Esophagus squamous epithelium (tissue), 5 donors: ENCODE results near the gene PARL. TPM values are rescaled to one million over a fixed set of nuclear protein-coding genes. Genes with fewer than 3 reads are reported as not detected.

Experiments
- DNase-seq: peaks from one replicate; lab custom pipeline; 2025; lab: John Stamatoyannopoulos, UW
- H3K27ac ChIP-seq, 4 donors: fragments of 200-600 bp; sonication (generic); one replicate each; pipeline ENCODE4 v1.5.1; 2016 to 2019; ENCODE audit warnings: mild to moderate bottlenecking in 1 of 4
- H3K27me3 ChIP-seq, 4 donors: fragments of 200-600 bp; sonication (generic); 1 replicate in 3 of 4; 2 replicates in 1 of 4; pipeline versions ENCODE4 v1.5.1 to v1.6.0; 2017 to 2021; ENCODE audit warnings: antibody characterized with exemption in 1 of 4
- H3K36me3 ChIP-seq, 3 donors: fragments of 200-600 bp; sonication (generic); one replicate each; pipeline ENCODE4 v1.5.1; 2016 to 2019
- H3K4me1 ChIP-seq, 3 donors: fragments of 200-600 bp; sonication (generic); one replicate each; pipeline ENCODE4 v1.5.1; 2017 to 2019
- H3K4me3 ChIP-seq, 4 donors: fragments of 200-600 bp; sonication (generic); 1 replicate in 3 of 4; 2 replicates in 1 of 4; pipeline ENCODE4 v1.5.1; 2016 to 2019; ENCODE audit warnings: mild to moderate bottlenecking in 2 of 4, moderate library complexity in 1 of 4
- H3K9me3 ChIP-seq, 3 donors: fragments of 200-600 bp; sonication (generic); one replicate each; pipeline ENCODE4 v1.5.1; 2016 to 2019
- CTCF ChIP-seq, 6 experiments: fragments of 450-650 bp in 4 of 6; fragments of 200-600 bp in 2 of 6; sonication (generic) in 2 of 6; IDR thresholded peaks; one replicate each; pipeline ENCODE4 v1.5.1; 2016 to 2019; ENCODE audit warnings: antibody characterized with exemption in 6 of 6, mild to moderate bottlenecking in 4 of 6, moderate library complexity in 4 of 6
- POLR2A ChIP-seq, 4 donors: fragments of 450-650 bp; IDR thresholded peaks; one replicate each; pipeline ENCODE4 v1.6.1; 2017; ENCODE audit warnings: antibody characterized with exemption in 4 of 4, mild to moderate bottlenecking in 4 of 4, moderate library complexity in 3 of 4
- WGBS, 2 donors: methylation state at CpG; one replicate each; pipeline ENCODE4 v1.1.5; 2018; 5-methylcytosine and 5-hydroxymethylcytosine counted together
- intact Hi-C: fragments of 100-400 bp; cut with DNase I; formaldehyde crosslinking; loops from one replicate; pipeline ENCODE4 v1.15.0; 2022
- total RNA-seq, 4 donors: library from RNA; depleted of rRNA; stranded (reverse); fragments of >200 nt; gene quantifications; one replicate each; pipeline ENCODE4 v1.1.0, GENCODE V29; 2016
- donor health status: DM: yes; HTN: yes; CAD: no.

Gene PARL
- total RNA-seq, 4 donors from 2014 or later, result 23.3 to 45.0 (median 39.7) TPM

DNA sequence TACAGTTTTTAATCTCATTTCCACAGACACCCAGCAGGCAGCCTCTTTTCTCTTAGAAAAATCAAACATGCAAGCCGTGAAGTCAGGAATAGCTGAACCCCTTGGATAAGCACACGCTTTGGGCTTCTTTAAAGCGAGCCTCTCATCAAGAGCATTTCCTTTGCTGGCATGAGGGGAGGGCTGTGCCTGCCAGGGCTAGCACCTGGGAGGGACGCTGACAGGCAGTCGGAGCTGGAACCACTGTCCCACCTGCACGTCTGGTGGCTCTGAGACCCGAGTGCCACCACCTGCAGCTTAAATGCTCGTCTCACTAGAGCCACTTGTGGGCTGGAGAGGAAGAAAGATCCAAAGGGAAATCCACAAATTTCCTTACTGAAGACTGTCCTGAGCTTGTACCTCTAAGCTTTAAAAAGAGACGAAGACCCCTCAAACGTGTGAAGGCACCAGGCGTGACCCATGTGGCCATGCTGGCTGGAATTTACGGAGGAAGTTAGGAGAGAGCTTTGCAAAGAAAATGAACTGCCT lies 68.7 kb downstream of the PARL start:
- Histone ChIP-seq H3K4me3 (no peak overlapping the region), H3K27me3 (no peaks in the 10 kb centered on the region), H3K9me3 (no peaks in the 10 kb centered on the region), H3K36me3 (peaks cover 0 to 24% (median 6%) of the 10 kb centered on the region in 3 donors), H3K4me1 (peaks cover 0 to 18% (median 3%) of the 10 kb centered on the region in 3 donors), H3K27ac (no peak overlapping the region)
- 85 to 90% methylated on average over 3 to 8 of the region's 12 CpGs for WGBS, 2 donors
- no peak for DNase-seq
- intact Hi-C loops, result no loop called here
- TF ChIP-seq CTCF (IDR thresholded peaks at IDR 0.05) (no peak), POLR2A (IDR thresholded peaks at IDR 0.05) (no peak)

DNA sequence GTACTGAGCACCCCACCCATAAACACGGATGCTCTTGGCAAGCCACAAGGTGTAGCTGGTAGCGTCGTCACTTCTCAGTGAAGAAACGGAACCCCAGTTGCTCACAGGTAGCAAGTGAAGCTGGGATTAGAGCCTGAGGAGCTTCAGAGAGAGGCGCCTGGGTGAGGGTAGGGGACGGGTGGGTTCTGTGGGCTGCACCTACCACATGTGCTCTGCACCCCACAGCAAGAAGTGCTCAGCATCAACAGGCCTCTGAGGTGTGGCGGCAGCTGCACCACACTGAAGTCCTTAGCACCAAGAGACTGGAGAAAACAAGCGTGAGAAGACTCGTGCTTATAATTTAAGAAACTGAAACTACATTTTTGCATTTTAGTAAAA lies 69.1 kb downstream of the PARL start:
- WGBS, 2 donors, result 75 to 84% methylated on average over 9 of the region's 9 CpGs
- DNase-seq, result no peak
- H3K36me3 ChIP-seq, result peaks cover 2 to 29% (median 10%) of the 10 kb centered on the region in 3 donors

DNA sequence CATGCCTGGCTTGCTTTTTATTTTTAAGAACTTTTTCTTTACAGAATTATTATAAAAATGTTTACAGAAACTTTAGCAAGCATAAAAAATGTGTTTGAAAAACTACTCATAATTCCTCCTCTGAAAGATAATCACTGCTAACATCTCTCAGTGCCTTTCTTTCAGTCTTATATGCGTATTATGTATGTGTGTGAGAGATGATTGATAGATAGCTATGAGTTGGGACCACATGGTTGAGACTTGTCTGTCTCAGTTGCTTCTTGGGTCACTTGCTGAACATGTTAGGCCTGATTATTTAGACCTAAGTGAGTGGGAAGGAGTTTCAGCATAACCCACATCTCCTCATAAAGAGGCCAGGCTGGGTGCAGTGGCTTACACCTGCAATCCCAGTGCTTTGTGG lies 70.4 kb downstream of the PARL start:
- Histone ChIP-seq H3K27ac (no peak overlapping the region), H3K36me3 (peaks cover 11 to 42% (median 11%) of the 10 kb centered on the region in 3 donors), H3K27me3 (no peaks in the 10 kb centered on the region), H3K4me3 (no peak overlapping the region), H3K9me3 (no peaks in the 10 kb centered on the region), H3K4me1 (peaks cover 0 to 18% (median 3%) of the 10 kb centered on the region in 3 donors)
- intact Hi-C loops, result no loop called here
- WGBS, 2 donors, result 94 to 100% methylated on average over 1 of the region's 1 CpG
- DNase-seq, result no peak
- TF ChIP-seq CTCF (IDR thresholded peaks at IDR 0.05) (no peak), POLR2A (IDR thresholded peaks at IDR 0.05) (no peak)

More for the DNA sequence above, 69.1 kb downstream of the PARL start:
- Histone ChIP-seq H3K4me1 (peaks cover 0 to 18% (median 3%) of the 10 kb centered on the region in 3 donors), H3K9me3 (no peaks in the 10 kb centered on the region), H3K4me3 (no peak overlapping the region), H3K27ac (no peak overlapping the region), H3K27me3 (no peaks in the 10 kb centered on the region)
- intact Hi-C loops, result no loop called here
- TF ChIP-seq CTCF (IDR thresholded peaks at IDR 0.05), result no peak
- TF ChIP-seq POLR2A (IDR thresholded peaks at IDR 0.05), result no peak

DNA sequence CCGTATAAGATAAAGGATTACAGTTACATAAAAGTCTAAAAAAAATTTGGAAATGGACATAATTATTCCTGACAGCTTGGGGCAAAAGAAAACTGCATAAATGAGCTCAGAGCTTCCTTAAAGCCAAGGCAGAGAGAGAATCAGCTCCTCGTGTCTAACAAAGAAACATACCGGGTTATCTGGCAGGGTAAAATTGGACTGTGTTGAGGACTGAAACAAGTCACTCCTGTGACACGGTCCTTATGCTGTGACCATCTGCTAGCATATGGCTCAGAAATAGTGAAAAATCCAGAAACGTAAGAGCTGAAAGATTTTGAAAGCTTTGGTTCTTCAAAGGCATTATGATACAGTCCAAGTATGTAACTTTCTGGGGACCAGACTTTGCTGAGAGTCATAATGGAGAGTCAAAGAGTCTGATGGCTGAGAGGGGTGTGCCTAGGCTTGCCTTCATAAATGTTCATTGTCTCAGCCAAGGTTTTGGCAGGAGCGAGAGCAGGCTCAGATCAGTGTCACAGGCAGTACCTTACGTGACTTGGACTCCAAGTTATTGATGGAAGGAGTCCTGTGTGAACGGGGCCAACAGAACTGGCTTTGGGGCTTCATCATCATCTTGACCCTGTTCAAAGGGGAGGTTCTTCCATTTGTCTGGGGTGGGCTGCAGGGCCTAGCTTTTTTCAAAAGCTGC lies 71.8 kb downstream of the PARL start:
- peaks cover 14 to 51% (median 15%) of the 10 kb centered on the region in 3 donors for H3K36me3 ChIP-seq
- 39 to 49% methylated on average over 7 to 8 of the region's 8 CpGs for WGBS, 2 donors
- intact Hi-C loops, result no loop called here
- no peaks in the 10 kb centered on the region for H3K9me3 ChIP-seq
- no peak overlapping the region for H3K4me3 ChIP-seq
- H3K27me3 ChIP-seq, result no peaks in the 10 kb centered on the region
- peak overlapping the region in 2 of 4 donors; percentile 32 to 47 for H3K27ac ChIP-seq
- H3K4me1 ChIP-seq, result peaks cover 0 to 18% (median 3%) of the 10 kb centered on the region in 3 donors
- TF ChIP-seq POLR2A (IDR thresholded peaks at IDR 0.05) (no peak), CTCF (IDR thresholded peaks at IDR 0.05) (no peak)
- no peak for DNase-seq

- no peak for TF ChIP-seq POLR2A (IDR thresholded peaks at IDR 0.05)
- TF ChIP-seq CTCF (IDR thresholded peaks at IDR 0.05), result no peak
- H3K27ac ChIP-seq, result no peak overlapping the region
- intact Hi-C loops, result no loop called here
- 55 to 73% methylated on average over 10 to 11 of the region's 11 CpGs for whole genome bisulfite sequencing, 2 donors
- peaks cover 25 to 64% (median 27%) of the 10 kb centered on the region in 3 donors for H3K36me3 ChIP-seq
- H3K4me3 ChIP-seq, result no peak overlapping the region
- no peaks in the 10 kb centered on the region for H3K27me3 ChIP-seq
- H3K4me1 ChIP-seq, result peaks cover 0 to 18% (median 3%) of the 10 kb centered on the region in 3 donors
- DNase-seq, result no peak
- H3K9me3 ChIP-seq, result no peaks in the 10 kb centered on the region
Observed at GRCh38 chr3:183811638-183812037, 73.0 kb downstream of the PARL start.
